Esophagus muscularis mucosa (tissue), 4 donors: ENCODE data around the gene EBF3. TPM values are rescaled to one million over a fixed set of nuclear protein-coding genes. Genes with fewer than 3 reads are reported as not detected.

Experiments used
- DNase-seq: peaks from one replicate; pipeline ENCODE4 v3.0.0-alpha.2; 2017; ENCODE audit errors: extremely low spot score
- H3K27ac ChIP-seq, 4 donors: fragments of 200-600 bp; sonication (generic); replicated peaks in 1 of 4; 1 replicate in 3 of 4; 2 replicates in 1 of 4; pipeline ENCODE4 v1.5.1; 2016 to 2019; ENCODE audit warnings: mild to moderate bottlenecking in 1 of 4
- H3K27me3 ChIP-seq, 4 donors: fragments of 200-600 bp; sonication (generic); one replicate each; pipeline versions ENCODE4 v1.5.1 to v1.6.0; 2016 to 2019
- H3K36me3 ChIP-seq, 4 donors: fragments of 200-600 bp; sonication (generic); one replicate each; pipeline ENCODE4 v1.5.1; 2016 to 2019
- H3K4me1 ChIP-seq, 4 donors: fragments of 200-600 bp; sonication (generic); one replicate each; pipeline ENCODE4 v1.5.1; 2016 to 2019
- H3K4me3 ChIP-seq, 4 donors: fragments of 200-600 bp; sonication (generic); 1 replicate in 2 of 4; 2 replicates in 2 of 4; pipeline ENCODE4 v1.5.1; 2016 to 2019; ENCODE audit warnings: mild to moderate bottlenecking in 4 of 4, moderate library complexity in 1 of 4
- H3K9me3 ChIP-seq, 4 donors: fragments of 200-600 bp; sonication (generic); 1 replicate in 3 of 4; 2 replicates in 1 of 4; pipeline ENCODE4 v1.5.1; 2016 to 2019
- EP300 ChIP-seq: sonication (generic); formaldehyde crosslinking; IDR thresholded peaks from one replicate; pipeline ENCODE4 v1.6.1; 2017; ENCODE audit warnings: antibody characterized with exemption
- POLR2A ChIP-seq: fragments of 450-650 bp; IDR thresholded peaks from one replicate; pipeline ENCODE4 v1.6.1; 2017; ENCODE audit warnings: antibody characterized with exemption, moderate library complexity, mild to moderate bottlenecking, low read depth
- POLR2AphosphoS5 ChIP-seq, 2 donors: sonication (generic); formaldehyde crosslinking; IDR thresholded peaks; one replicate each; pipeline ENCODE4 v1.6.1; 2017; ENCODE audit warnings: antibody characterized with exemption in 2 of 2
- WGBS: methylation state at CpG from one replicate; pipeline ENCODE4 v1.1.5; 2018; 5-methylcytosine and 5-hydroxymethylcytosine counted together
- intact Hi-C: fragments of 100-400 bp; cut with DNase I; formaldehyde crosslinking; loops from one replicate; pipeline ENCODE4 v1.15.1; 2023
- total RNA-seq, 4 donors: library from RNA; depleted of rRNA; stranded (reverse); fragments of >200 nt; gene quantifications; one replicate each; pipeline versions ENCODE4 v1.1.0 to v1.2.1, GENCODE V29; 2016
- TF ChIP-seq, protein P1 (sequence below), 3 experiments: fragments of 200-600 bp in 2 of 3; fragments of 450-650 bp in 1 of 3; sonication (generic) in 2 of 3; IDR thresholded peaks; one replicate each; pipeline ENCODE4 v1.5.1; 2017 to 2019; ENCODE audit warnings: antibody characterized with exemption in 3 of 3, mild to moderate bottlenecking in 2 of 3, moderate library complexity in 1 of 3

Gene EBF3
- total RNA-seq, 4 donors from 2014 or later, result 2.9 to 7.3 (median 5.2) TPM

DNA sequence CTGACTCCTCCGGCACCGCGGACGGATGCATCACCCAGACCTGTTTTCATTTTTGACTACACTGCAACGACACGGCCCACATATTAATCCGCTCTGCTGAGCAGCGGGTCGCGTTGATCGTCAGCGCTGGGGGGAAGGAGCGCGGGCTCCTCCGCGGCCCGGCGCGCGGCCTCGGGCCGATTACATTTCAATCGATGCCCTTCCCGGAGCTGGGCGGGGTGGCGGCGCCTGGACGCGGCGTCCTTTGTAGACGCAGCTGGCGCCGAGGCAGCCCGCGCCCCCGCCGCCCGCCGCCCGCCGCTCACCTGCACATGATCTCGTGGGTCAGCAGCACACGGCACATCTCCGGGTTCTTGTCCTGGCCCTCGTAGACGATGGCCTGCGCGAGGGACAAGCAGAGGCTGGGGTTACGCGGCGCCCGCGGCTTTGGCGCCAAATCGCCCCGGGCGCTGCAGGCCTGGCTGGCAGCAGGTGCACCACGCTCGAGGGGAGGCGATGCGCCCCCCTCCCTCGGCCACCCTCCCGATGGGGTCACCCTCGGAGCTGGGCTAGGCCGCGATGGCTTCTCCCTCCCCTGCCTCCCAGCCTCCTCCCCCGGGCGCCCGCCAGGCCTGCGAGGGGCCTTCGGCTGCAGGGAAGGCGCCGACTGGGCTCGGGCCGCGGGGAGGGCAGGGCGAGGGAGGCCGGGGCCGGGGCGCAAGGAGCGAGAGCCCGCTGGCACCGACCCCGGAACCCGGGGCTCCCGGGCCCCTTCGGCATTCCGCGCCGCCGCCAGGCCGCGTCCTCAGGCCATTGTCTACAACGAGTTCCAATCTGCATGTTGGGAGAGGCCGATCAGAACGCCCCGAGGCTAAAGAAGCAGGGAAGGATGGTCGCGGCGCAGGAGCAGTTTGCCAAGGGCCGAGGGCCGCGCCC is 5.2 kb downstream of the EBF3 start:
- peaks cover 6 to 40% (median 39%) of the 10 kb centered on the region in 4 donors for H3K4me1 ChIP-seq
- intact Hi-C loops, result no loop called here
- no peaks in the 10 kb centered on the region for H3K9me3 ChIP-seq
- H3K4me3 ChIP-seq, result peak overlapping the region; percentile 58 to 69 (median 62)
- WGBS, result 25% methylated on average over 15 of the region's 103 CpGs
- peak overlapping the region; percentile 54 to 70 (median 66) for H3K27ac ChIP-seq
- no peak for DNase-seq
- no peak for TF ChIP-seq EP300
- no peak for TF ChIP-seq POLR2A
- TF ChIP-seq, protein P1, sequence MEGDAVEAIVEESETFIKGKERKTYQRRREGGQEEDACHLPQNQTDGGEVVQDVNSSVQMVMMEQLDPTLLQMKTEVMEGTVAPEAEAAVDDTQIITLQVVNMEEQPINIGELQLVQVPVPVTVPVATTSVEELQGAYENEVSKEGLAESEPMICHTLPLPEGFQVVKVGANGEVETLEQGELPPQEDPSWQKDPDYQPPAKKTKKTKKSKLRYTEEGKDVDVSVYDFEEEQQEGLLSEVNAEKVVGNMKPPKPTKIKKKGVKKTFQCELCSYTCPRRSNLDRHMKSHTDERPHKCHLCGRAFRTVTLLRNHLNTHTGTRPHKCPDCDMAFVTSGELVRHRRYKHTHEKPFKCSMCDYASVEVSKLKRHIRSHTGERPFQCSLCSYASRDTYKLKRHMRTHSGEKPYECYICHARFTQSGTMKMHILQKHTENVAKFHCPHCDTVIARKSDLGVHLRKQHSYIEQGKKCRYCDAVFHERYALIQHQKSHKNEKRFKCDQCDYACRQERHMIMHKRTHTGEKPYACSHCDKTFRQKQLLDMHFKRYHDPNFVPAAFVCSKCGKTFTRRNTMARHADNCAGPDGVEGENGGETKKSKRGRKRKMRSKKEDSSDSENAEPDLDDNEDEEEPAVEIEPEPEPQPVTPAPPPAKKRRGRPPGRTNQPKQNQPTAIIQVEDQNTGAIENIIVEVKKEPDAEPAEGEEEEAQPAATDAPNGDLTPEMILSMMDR (IDR thresholded peaks at IDR 0.05), result no peak
- no peak for TF ChIP-seq POLR2AphosphoS5 (IDR thresholded peaks at IDR 0.05)
- H3K36me3 ChIP-seq, result no peaks in the 10 kb centered on the region
- peaks cover 0 to 100% (median 69%) of the 10 kb centered on the region in 4 donors for H3K27me3 ChIP-seq

DNA sequence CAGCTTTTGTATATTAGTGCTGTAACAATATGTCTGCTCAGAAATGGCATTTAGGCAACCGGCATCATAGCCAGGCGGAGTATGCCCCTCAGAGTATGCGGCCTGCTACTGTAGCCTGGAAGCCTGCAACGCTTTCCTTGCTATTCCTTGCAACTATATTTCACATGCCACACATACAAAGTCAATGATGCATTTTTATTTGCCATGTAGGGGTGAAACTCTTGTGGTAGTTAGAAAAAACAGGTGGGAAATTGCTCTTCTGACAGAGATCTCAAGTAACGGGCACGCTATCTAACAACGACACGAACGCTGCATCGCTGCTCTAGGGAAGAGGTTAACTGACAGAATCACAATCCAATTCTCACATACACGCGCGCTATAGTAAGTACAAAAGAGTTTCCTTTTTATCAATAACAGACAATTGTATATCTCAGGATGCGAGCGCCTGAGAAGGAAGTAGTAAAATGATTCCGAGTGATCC is 5.9 kb downstream of the EBF3 start:
- no peaks in the 10 kb centered on the region for H3K9me3 ChIP-seq
- H3K4me3 ChIP-seq, result peak overlapping the region; percentile 58 to 69 (median 62)
- H3K4me1 ChIP-seq, result peaks cover 6 to 37% (median 33%) of the 10 kb centered on the region in 4 donors
- 42% methylated on average over 16 of the region's 16 CpGs for WGBS
- TF ChIP-seq EP300 (no peak), POLR2A (no peak), POLR2AphosphoS5 (IDR thresholded peaks at IDR 0.05) (no peak)
- TF ChIP-seq, protein P1 (IDR thresholded peaks at IDR 0.05), result no peak
- H3K27ac ChIP-seq, result peak overlapping the region; percentile 54 to 70 (median 66)
- peaks cover 0 to 100% (median 68%) of the 10 kb centered on the region in 4 donors for H3K27me3 ChIP-seq
- no peaks in the 10 kb centered on the region for H3K36me3 ChIP-seq
- no peak for DNase-seq
- intact Hi-C loops, result no loop called here

- WGBS, result 32% methylated on average over 18 of the region's 18 CpGs
- Histone ChIP-seq H3K4me1 (peaks cover 10 to 29% (median 28%) of the 10 kb centered on the region in 4 donors), H3K9me3 (no peaks in the 10 kb centered on the region), H3K36me3 (no peaks in the 10 kb centered on the region), H3K27me3 (peaks cover 0 to 92% (median 58%) of the 10 kb centered on the region in 4 donors), H3K27ac (peak overlapping the region in 1 of 4 donors; percentile 15), H3K4me3 (peak overlapping the region in 1 of 4 donors; percentile 13)
- DNase-seq, result no peak
- intact Hi-C loops, result no loop called here
- no peak for TF ChIP-seq EP300
- TF ChIP-seq POLR2AphosphoS5 (IDR thresholded peaks at IDR 0.05), result no peak
- TF ChIP-seq POLR2A, result no peak
- TF ChIP-seq, protein P1 (IDR thresholded peaks at IDR 0.05), result no peak
Observed at GRCh38 chr10:129956876-129957673, 7.0 kb downstream of the EBF3 start.

DNA sequence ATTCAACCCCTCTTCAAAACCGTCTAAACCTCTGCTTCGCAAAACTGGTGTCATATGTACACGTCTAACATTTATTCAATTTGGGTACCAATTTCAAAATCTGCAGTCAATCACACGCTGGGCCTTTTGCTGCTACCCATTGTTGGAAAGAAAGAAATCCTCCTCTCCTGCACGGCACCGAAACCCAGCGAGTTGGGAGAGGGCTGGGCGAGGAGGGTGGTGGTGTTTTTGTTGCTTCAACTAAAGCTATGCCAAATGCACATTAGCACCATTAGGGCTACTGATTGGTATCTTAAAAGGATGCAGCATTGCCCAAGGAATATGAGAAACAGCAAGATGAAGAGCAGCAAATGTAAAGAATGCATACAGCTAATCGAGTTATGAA is 7.8 kb downstream of the EBF3 start:
- Histone ChIP-seq H3K4me1 (peaks cover 18 to 34% (median 28%) of the 10 kb centered on the region in 4 donors), H3K36me3 (no peaks in the 10 kb centered on the region), H3K4me3 (peak overlapping the region in 1 of 4 donors; percentile 13), H3K27ac (peak overlapping the region in 1 of 4 donors; percentile 38), H3K27me3 (peaks cover 0 to 88% (median 50%) of the 10 kb centered on the region in 4 donors), H3K9me3 (no peaks in the 10 kb centered on the region)
- TF ChIP-seq EP300 (no peak), POLR2AphosphoS5 (IDR thresholded peaks at IDR 0.05) (no peak), POLR2A (no peak)
- TF ChIP-seq, protein P1 (IDR thresholded peaks at IDR 0.05), result no peak
- DNase-seq, result no peak
- WGBS, result 72% methylated on average over 9 of the region's 9 CpGs
- intact Hi-C loops, result no loop called here
